Measurements from ENCODE around the gene C1QC.

The C1QC gene

GRCh38 chr1:22619798-22620197, 23.6 kb upstream of the C1QC start:
- DNase-seq, result no peak

DNA sequence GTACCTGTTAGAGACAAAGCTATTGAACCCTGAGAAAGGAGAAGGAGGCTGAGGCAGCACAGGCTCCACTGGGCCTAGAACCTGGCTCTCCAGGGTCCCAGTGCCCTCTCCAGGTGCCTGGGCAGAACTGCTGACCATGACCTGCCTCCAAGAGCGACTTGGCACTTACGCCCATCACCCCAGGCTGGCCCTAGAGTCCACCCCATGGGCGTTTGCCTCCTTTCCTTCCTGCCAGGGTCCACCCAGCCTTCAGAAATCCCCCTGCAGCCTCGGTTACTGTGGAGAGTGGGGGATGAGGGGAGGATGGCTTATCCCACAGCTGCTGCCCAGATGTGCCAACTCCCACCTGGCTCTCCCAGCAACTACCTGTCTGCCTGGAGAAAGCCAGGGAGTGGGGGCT, 21.7 kb upstream of the C1QC start:
- no peak for DNase-seq

DNA sequence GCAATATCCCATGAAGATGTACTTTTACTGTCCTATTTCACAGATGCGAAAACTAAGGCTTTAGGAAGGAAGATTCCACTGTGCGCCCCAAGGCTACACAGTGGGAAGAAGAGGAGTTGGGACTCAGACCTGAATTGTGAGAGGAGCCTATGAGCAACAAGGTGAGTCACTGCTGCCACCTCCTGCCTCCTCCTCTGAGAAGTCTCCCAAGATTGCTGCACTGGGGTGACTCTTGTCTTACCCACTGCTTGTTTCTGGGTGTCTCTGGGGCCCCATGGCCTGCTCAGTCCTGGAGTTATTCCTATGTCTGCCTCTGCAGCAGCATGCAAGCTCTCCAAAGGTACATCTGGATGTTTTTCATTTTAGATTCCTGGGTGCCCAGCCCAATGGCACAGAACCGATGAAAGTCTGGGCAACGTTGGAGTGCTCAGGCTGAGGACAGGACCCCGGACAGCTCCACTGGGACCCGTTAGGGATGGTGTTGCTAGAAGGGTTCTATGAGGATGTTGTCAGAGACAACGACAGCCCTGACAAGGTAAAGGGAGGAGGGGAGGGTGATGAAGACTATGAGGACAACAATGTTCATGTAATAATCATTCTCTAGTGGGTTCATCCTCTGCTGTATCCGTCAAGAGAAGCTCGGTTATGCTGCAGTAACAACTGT, 18.0 kb upstream of the C1QC start:
- no peak for DNase-seq

DNA sequence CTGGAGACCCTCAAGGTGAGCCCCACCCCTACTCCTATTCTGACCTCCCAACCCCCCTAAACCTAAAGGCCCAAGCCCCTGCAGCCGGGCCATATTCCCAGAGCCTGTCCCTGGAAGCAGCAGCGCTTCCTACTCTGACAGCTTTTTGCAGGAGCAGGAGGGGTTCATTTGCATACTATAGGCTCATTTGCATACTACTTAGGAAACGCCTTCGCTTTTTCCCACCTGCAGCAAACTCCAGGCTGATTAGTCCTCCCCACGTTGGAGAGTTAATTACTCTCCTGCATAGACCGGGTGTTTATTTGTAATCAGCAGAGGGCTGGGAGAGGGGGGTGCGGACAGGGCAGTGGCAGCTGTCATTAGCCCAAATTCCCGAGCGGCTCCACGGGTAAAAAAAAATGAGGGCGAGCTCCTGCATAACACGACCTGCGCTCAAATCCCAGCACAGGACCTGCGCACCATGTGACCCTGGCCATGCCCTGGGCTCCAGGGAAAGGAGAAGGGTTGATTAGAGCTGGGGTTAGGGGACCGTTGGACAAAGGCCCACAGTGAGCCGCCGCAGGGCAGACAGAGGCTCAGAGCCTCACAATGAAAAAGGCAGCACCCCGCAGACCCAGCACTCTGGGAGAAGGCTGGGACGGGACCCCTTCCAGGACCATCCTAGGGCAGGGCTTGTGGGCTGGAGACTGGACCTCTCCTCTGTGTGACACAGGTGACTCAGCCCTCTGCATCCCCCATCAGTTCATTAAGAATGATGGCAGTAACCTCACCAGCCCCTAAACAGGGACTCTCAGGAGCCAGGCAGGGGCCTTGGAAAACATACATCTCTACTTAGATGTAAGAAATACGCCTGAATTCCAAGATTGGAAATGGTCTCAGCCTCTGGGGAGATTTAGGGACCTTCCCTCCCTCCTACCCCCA, 16.9 kb upstream of the C1QC start:
- no peak for DNase-seq

DNA sequence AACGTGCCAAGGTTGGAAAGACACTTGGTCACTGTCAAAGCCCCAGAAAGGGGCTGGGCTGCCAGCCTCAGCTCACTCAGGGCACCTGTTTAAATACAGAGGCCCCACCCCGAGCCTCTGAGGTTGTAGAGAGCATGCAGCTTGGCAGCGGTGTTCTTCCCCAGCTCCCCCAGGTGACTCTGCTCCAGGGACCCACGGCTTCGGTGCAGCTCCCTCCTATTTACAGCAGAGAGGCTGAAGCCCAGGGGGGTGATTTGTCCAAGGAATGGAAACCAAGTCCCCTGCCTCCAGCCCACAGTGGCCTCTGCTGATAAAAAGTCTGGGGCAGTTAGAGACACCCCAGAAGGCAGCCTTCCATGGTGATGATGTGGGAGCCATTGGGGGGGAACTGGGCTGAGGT, 16.1 kb upstream of the C1QC start:
- no peak for DNase-seq

GRCh38 chr1:22628698-22629444, 14.6 kb upstream of the C1QC start:
- DNase-seq, result no peak

GRCh38 chr1:22629886-22630285, 13.5 kb upstream of the C1QC start:
- no peak for DNase-seq

DNA sequence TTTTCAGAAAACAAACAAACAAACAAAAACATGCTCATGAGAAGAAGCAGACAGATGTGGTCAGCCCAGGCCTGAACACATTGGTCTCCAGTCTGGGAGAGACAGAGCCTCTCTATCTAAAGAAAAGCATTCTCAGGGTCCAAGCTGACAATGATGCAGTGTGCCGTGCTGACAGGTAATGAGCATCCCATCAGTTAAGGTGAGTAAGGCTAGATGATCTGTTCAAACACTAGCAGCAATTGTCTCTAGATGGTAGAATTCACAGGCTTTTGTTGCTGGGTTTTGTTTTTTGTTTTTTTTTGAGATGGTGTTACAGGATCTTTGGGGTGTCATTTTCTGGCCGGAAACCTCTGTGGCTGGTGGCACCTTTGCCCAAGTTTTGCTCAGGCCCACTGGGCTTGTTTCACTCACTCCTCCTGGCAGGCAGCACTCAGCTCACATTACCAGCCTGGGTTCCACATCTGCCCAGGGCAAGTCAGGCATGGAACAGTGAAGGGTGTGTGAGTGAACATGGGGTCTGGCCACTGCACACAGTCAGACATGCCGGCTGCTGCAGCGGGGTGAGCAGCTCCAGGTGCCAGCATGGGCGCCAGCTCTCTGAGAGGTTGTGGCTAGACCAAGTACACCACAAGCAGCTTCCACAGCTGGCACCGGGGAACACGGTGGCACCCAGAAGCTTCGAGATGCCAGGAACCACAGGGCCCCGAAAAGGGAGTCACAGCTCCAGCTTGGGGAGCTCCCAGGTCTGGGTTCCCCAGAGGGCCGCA, 9.6 kb upstream of the C1QC start:
- DNase-seq, result no peak

- no peak for DNase-seq
Measured at GRCh38 chr1:22635436-22635835, 8.0 kb upstream of the C1QC start.

GRCh38 chr1:22636353-22636752, 7.1 kb upstream of the C1QC start, which contains the start of gene C1QA:
Gene C1QA, plus strand, starts transcription at chr1:22636628. Its CDS starts 989 bp downstream, at chr1:22637617.
- DNase-seq, result no peak

DNA sequence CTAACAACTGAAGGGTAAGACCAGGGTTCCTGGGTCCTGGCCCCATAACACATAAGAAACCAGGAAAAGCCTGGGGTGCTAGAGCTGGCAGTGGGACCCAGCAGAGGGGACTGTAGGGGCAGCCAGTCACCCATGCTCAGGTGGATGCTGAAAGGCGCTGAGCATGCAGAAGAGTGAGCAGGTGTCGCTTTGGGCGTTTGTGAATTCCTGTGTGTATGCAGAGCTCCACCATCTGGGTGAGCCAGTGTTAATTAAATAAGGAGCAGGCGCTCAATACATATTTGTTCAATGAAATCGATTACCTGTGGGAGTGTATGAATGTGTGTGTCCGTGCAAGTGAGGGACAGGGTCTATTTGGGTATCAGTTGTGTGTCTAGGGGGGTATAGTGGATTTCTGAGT, 6.5 kb upstream of the C1QC start:
- no peak for DNase-seq

DNA sequence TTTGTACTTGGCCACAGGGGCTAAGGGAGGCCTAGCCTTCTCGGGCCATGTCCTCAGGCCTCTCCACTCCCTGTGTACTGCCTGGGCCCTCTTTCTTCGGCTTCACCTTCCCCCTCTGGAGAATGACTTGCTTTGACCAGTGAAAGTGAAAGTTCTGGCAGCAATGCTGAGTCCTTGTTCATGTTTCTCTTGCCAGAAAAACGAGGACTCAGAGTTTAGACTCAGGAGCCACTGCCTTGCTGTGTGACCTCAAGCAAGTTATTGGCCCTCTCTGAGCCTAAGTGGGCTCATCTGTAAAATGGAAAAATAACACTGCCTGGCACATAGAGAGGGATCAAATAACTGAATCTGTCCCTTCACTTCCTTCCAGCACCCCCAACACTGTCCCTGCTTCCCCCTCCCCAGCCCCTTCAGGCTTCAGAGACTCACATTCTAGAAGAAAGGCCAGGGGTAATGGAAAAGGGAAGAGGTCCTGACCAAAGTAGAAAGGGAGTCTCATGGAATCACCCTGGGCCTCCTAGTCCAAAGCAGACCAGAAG, 5.5 kb upstream of the C1QC start:
- no peak for DNase-seq

DNA sequence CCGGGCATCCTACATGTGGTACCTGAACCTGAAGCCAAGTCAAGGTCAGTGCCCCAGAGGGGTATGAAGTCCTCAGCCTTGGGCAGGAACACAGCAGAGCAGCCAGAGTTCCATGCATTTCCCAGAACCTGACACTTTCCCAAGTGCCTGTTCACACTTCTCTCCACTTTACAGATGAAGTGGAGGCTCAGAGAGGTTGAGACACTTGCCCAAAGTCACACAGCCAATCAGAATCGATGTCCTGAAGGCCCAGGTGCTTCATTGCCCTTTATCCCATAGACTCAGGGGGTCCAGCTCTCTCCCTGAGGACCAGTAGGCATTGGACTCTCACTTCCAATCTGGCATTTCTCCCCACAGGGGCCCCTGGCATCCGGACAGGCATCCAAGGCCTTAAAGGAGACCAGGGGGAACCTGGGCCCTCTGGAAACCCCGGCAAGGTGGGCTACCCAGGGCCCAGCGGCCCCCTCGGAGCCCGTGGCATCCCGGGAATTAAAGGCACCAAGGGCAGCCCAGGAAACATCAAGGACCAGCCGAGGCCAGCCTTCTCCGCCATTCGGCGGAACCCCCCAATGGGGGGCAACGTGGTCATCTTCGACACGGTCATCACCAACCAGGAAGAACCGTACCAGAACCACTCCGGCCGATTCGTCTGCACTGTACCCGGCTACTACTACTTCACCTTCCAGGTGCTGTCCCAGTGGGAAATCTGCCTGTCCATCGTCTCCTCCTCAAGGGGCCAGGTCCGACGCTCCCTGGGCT, 4.8 kb upstream of the C1QC start:
- no peak for DNase-seq

DNA sequence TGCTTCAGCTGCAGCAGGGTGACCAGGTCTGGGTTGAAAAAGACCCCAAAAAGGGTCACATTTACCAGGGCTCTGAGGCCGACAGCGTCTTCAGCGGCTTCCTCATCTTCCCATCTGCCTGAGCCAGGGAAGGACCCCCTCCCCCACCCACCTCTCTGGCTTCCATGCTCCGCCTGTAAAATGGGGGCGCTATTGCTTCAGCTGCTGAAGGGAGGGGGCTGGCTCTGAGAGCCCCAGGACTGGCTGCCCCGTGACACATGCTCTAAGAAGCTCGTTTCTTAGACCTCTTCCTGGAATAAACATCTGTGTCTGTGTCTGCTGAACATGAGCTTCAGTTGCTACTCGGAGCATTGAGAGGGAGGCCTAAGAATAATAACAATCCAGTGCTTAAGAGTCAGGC, 4.1 kb upstream of the C1QC start:
- no peak for DNase-seq

DNA sequence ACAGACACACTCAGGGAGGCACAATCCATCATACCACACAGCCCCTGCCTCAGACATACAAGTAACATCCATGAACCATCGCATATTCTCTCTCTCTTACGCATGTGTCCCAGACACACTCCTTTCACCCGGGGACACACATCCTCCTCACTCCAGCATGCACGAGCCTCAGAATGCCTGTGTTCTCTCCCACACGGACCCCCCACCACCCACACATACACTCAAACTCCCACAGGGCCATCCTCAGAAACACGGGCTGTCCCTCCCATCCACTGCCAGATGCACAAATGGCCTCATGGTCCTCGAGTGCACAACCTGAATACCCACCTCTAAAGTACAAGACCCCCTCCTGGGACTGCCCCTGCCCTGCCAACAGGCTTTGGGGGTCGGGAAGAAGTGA, 2.2 kb upstream of the C1QC start:
- DNase-seq, result no peak

GRCh38 chr1:22641906-22642636, 1.4 kb upstream of the C1QC start:
- DNase-seq, result peak; percentile 49

DNA sequence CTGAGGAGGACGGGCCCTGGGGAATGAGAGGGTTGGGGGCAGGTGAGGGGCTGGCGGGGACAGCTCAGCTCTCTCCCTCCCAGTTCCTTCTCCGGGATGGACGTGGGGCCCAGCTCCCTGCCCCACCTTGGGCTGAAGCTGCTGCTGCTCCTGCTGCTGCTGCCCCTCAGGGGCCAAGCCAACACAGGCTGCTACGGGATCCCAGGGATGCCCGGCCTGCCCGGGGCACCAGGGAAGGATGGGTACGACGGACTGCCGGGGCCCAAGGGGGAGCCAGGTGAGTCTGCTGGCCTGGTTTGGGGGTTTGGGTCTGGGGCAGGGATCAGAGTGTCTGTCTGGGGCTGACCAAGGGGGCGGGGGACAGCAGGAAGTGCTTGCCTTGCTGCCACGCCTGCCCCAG, 495 bp downstream of the C1QC start:
- no peak for DNase-seq

GRCh38 chr1:22645931-22646330, 2.5 kb downstream of the C1QC start:
- DNase-seq, result no peak

DNA sequence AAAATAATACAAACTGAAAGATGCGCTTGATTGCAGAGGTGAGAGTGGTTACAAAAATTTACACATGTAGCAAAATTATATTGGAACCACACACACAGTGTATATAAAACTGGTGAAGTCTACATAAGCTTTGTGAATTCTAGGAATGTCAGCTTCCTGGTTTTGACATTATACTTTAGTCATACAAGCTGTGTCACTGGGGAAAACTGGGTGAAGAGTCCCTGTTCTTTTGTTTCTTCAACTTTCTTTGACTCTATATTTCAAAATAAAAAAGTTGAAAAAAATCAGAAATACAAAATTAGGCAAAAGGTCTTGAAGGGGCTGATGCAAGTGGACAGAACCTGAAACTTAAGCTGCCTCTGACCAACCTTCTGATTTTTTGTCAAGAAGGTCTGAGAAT, 3.0 kb downstream of the C1QC start:
- DNase-seq, result no peak

- DNase-seq, result no peak
Measured at GRCh38 chr1:22650089-22650693, 6.8 kb downstream of the C1QC start.
